NCI-H345 (cell line): ENCODE results near the gene BCL2L12.

Experiments used
- DNase-seq: peaks from one replicate; lab custom pipeline; 2025; lab: John Stamatoyannopoulos, UW

The BCL2L12 gene

GRCh38 chr19:49664171-49665035, 1.3 kb upstream of the BCL2L12 start:
- DNase-seq: peak; percentile 91

GRCh38 chr19:49665036-49665350, 740 bp upstream of the BCL2L12 start:
- no peak for DNase-seq

- DNase-seq: no peak
Measured at GRCh38 chr19:49666120-49666444, 349 bp downstream of the BCL2L12 start.

- DNase-seq: no peak
Measured at GRCh38 chr19:49667473-49667872, 1.7 kb downstream of the BCL2L12 start.

GRCh38 chr19:49669516-49669915, 3.8 kb downstream of the BCL2L12 start:
- DNase-seq: no peak

- DNase-seq: peak; percentile 56
Measured at GRCh38 chr19:49672131-49672919, 6.6 kb downstream of the BCL2L12 start.

GRCh38 chr19:49676136-49676783, 10.5 kb downstream of the BCL2L12 start:
- peak; percentile 83 for DNase-seq

- DNase-seq: peak; percentile 100
Measured at GRCh38 chr19:49676784-49677230, 11.1 kb downstream of the BCL2L12 start.

GRCh38 chr19:49677231-49677900, 11.6 kb downstream of the BCL2L12 start, which contains the start of gene PRMT1:
PRMT1 (plus strand) TSS chr19:49677271; CDS start chr19:49677281, 10 bp downstream.
- peak; percentile 38 for DNase-seq

GRCh38 chr19:49677901-49678674, 12.4 kb downstream of the BCL2L12 start:
- DNase-seq: peak; percentile 62

GRCh38 chr19:49678985-49679770, 13.4 kb downstream of the BCL2L12 start:
- no peak for DNase-seq

GRCh38 chr19:49679771-49680413, 14.2 kb downstream of the BCL2L12 start:
- no peak for DNase-seq

- DNase-seq: peak; percentile 78
Measured at GRCh38 chr19:49680421-49681351, 15.0 kb downstream of the BCL2L12 start.

GRCh38 chr19:49681830-49682229, 16.1 kb downstream of the BCL2L12 start:
- DNase-seq: no peak

GRCh38 chr19:49682274-49682673, 16.5 kb downstream of the BCL2L12 start:
- no peak for DNase-seq

GRCh38 chr19:49683814-49684250, 18.1 kb downstream of the BCL2L12 start:
- DNase-seq: no peak

- DNase-seq: no peak
Measured at GRCh38 chr19:49684251-49684982, 18.7 kb downstream of the BCL2L12 start.

GRCh38 chr19:49684983-49685553, 19.3 kb downstream of the BCL2L12 start:
- no peak for DNase-seq
